GF-D8 (cell line): Measurements from ENCODE around the gene TTC7B.

ENCODE experiments used
- DNase-seq: peaks from one replicate; lab custom pipeline; 2025; lab: John Stamatoyannopoulos, UW

TTC7B gene

GRCh38 chr14:90703841-90704737 lies 112.1 kb downstream of the TTC7B start:
- no peak for DNase-seq

GRCh38 chr14:90700933-90701776 lies 115.1 kb downstream of the TTC7B start:
- DNase-seq = no peak

- DNase-seq = no peak
These were observed 117.2 kb downstream of the TTC7B start for GRCh38 chr14:90699016-90699415.

GRCh38 chr14:90698379-90698869 lies 117.8 kb downstream of the TTC7B start:
- no peak for DNase-seq

- no peak for DNase-seq
These were observed 118.5 kb downstream of the TTC7B start for GRCh38 chr14:90697577-90698206.

- no peak for DNase-seq
These were observed 119.1 kb downstream of the TTC7B start for GRCh38 chr14:90697132-90697531.

- DNase-seq = no peak
These were observed 119.5 kb downstream of the TTC7B start for GRCh38 chr14:90696720-90697119.

- no peak for DNase-seq
These were observed 120.1 kb downstream of the TTC7B start for GRCh38 chr14:90695997-90696660.

- DNase-seq = no peak
These were observed 122.8 kb downstream of the TTC7B start for GRCh38 chr14:90693413-90693812.

GRCh38 chr14:90692826-90693225 lies 123.4 kb downstream of the TTC7B start:
- DNase-seq = no peak

- no peak for DNase-seq
These were observed 124.2 kb downstream of the TTC7B start for GRCh38 chr14:90692061-90692460.

- no peak for DNase-seq
These were observed 124.6 kb downstream of the TTC7B start for GRCh38 chr14:90691627-90692026.

GRCh38 chr14:90687680-90688079 lies 128.6 kb downstream of the TTC7B start:
- no peak for DNase-seq

GRCh38 chr14:90682615-90683014 lies 133.6 kb downstream of the TTC7B start:
- DNase-seq = no peak

GRCh38 chr14:90681929-90682328 lies 134.3 kb downstream of the TTC7B start:
- DNase-seq = no peak

GRCh38 chr14:90678846-90679362 lies 137.3 kb downstream of the TTC7B start:
- no peak for DNase-seq

- no peak for DNase-seq
These were observed 137.8 kb downstream of the TTC7B start for GRCh38 chr14:90678420-90678819.

GRCh38 chr14:90677484-90678050 lies 138.7 kb downstream of the TTC7B start:
- DNase-seq = no peak

GRCh38 chr14:90676912-90677311 lies 139.3 kb downstream of the TTC7B start:
- DNase-seq = no peak

- no peak for DNase-seq
These were observed 139.9 kb downstream of the TTC7B start for GRCh38 chr14:90676356-90676755.

GRCh38 chr14:90675399-90675798 lies 140.8 kb downstream of the TTC7B start:
- no peak for DNase-seq
